ENCODE data around the gene IL4R. TPM values are rescaled to one million over a fixed set of nuclear protein-coding genes. Genes with fewer than 3 reads are reported as not detected.
A peak's percentile ranks its signal among the peaks of the same experiment; 100 is the strongest.

Gene IL4R
- total RNA-seq, 1 donor from 2014 or later, result 41.0 TPM

DNA sequence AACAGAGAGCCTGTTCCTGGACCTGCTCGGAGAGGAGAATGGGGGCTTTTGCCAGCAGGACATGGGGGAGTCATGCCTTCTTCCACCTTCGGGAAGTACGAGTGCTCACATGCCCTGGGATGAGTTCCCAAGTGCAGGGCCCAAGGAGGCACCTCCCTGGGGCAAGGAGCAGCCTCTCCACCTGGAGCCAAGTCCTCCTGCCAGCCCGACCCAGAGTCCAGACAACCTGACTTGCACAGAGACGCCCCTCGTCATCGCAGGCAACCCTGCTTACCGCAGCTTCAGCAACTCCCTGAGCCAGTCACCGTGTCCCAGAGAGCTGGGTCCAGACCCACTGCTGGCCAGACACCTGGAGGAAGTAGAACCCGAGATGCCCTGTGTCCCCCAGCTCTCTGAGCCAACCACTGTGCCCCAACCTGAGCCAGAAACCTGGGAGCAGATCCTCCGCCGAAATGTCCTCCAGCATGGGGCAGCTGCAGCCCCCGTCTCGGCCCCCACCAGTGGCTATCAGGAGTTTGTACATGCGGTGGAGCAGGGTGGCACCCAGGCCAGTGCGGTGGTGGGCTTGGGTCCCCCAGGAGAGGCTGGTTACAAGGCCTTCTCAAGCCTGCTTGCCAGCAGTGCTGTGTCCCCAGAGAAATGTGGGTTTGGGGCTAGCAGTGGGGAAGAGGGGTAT lies 48.9 kb downstream of the IL4R start:
- H3K36me3 Mint-ChIP-seq (ENCODE audit: low read depth), result peaks cover 26% of the 10 kb centered on the region
- H3K4me3 Mint-ChIP-seq (ENCODE audit: unreplicated experiment), result no peak overlapping the region
- no peak overlapping the region for H3K27ac Mint-ChIP-seq (ENCODE audit: unreplicated experiment)
- peaks cover 10% of the 10 kb centered on the region for H3K4me1 Mint-ChIP-seq (ENCODE audit: low read depth)
- TF ChIP-seq, protein P1, sequence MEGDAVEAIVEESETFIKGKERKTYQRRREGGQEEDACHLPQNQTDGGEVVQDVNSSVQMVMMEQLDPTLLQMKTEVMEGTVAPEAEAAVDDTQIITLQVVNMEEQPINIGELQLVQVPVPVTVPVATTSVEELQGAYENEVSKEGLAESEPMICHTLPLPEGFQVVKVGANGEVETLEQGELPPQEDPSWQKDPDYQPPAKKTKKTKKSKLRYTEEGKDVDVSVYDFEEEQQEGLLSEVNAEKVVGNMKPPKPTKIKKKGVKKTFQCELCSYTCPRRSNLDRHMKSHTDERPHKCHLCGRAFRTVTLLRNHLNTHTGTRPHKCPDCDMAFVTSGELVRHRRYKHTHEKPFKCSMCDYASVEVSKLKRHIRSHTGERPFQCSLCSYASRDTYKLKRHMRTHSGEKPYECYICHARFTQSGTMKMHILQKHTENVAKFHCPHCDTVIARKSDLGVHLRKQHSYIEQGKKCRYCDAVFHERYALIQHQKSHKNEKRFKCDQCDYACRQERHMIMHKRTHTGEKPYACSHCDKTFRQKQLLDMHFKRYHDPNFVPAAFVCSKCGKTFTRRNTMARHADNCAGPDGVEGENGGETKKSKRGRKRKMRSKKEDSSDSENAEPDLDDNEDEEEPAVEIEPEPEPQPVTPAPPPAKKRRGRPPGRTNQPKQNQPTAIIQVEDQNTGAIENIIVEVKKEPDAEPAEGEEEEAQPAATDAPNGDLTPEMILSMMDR (IDR thresholded peaks at IDR 0.05), result no peak
- DNase-seq (ENCODE audit: low spot score), result no peak
- no peaks in the 10 kb centered on the region for H3K9me3 Mint-ChIP-seq (ENCODE audit: low read depth)
- H3K27me3 Mint-ChIP-seq (ENCODE audit: low read depth), result no peaks in the 10 kb centered on the region

GRCh38 chr16:27363246-27363632 lies 49.5 kb downstream of the IL4R start:
- TF ChIP-seq, protein P1 (IDR thresholded peaks at IDR 0.05), result no peak
- no peak for DNase-seq (ENCODE audit: low spot score)
- no peak overlapping the region for H3K27ac Mint-ChIP-seq (ENCODE audit: unreplicated experiment)
- H3K4me1 Mint-ChIP-seq (ENCODE audit: low read depth), result peaks cover 16% of the 10 kb centered on the region
- peaks cover 24% of the 10 kb centered on the region for H3K36me3 Mint-ChIP-seq (ENCODE audit: low read depth)
- no peak overlapping the region for H3K4me3 Mint-ChIP-seq (ENCODE audit: unreplicated experiment)
- H3K27me3 Mint-ChIP-seq (ENCODE audit: low read depth), result no peaks in the 10 kb centered on the region
- H3K9me3 Mint-ChIP-seq (ENCODE audit: low read depth), result no peaks in the 10 kb centered on the region

DNA sequence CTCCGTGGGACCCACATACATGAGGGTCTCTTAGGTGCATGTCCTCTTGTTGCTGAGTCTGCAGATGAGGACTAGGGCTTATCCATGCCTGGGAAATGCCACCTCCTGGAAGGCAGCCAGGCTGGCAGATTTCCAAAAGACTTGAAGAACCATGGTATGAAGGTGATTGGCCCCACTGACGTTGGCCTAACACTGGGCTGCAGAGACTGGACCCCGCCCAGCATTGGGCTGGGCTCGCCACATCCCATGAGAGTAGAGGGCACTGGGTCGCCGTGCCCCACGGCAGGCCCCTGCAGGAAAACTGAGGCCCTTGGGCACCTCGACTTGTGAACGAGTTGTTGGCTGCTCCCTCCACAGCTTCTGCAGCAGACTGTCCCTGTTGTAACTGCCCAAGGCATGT lies 50.0 kb downstream of the IL4R start:
- TF ChIP-seq, protein P1 (IDR thresholded peaks at IDR 0.05), result no peak
- Mint-ChIP-seq H3K36me3 (ENCODE audit: low read depth) (peaks cover 23% of the 10 kb centered on the region), H3K27ac (ENCODE audit: unreplicated experiment) (no peak overlapping the region), H3K9me3 (ENCODE audit: low read depth) (no peaks in the 10 kb centered on the region), H3K4me3 (ENCODE audit: unreplicated experiment) (no peak overlapping the region), H3K27me3 (ENCODE audit: low read depth) (no peaks in the 10 kb centered on the region), H3K4me1 (ENCODE audit: low read depth) (peaks cover 18% of the 10 kb centered on the region)
- DNase-seq (ENCODE audit: low spot score), result no peak

DNA sequence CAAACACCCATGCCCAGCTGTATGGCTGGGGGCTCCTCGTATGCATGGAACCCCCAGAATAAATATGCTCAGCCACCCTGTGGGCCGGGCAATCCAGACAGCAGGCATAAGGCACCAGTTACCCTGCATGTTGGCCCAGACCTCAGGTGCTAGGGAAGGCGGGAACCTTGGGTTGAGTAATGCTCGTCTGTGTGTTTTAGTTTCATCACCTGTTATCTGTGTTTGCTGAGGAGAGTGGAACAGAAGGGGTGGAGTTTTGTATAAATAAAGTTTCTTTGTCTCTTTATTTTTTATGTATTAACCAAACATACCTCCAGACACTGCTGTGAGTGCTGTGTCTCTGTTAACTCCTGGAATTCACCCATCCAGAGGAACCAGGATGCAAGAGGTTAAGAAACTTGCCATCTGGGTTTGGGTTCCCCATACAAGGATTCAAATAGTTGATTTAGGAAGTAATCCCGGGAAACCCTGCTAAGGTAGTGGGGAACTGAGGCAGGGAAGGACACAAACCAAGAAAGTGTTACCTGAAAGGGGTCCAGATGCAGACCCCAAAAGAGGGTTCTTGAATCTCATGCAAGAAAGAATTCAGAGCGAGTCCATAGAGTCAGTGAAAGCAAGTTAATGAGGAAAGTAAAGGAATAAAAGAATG lies 50.8 kb downstream of the IL4R start:
- TF ChIP-seq, protein P1 (IDR thresholded peaks at IDR 0.05), result no peak
- Mint-ChIP-seq H3K27me3 (ENCODE audit: low read depth) (no peaks in the 10 kb centered on the region), H3K4me1 (ENCODE audit: low read depth) (peaks cover 18% of the 10 kb centered on the region), H3K9me3 (ENCODE audit: low read depth) (peaks cover 2% of the 10 kb centered on the region), H3K36me3 (ENCODE audit: low read depth) (peaks cover 17% of the 10 kb centered on the region), H3K27ac (ENCODE audit: unreplicated experiment) (peak overlapping the region; percentile 22), H3K4me3 (ENCODE audit: unreplicated experiment) (no peak overlapping the region)
- DNase-seq (ENCODE audit: low spot score), result no peak

DNA sequence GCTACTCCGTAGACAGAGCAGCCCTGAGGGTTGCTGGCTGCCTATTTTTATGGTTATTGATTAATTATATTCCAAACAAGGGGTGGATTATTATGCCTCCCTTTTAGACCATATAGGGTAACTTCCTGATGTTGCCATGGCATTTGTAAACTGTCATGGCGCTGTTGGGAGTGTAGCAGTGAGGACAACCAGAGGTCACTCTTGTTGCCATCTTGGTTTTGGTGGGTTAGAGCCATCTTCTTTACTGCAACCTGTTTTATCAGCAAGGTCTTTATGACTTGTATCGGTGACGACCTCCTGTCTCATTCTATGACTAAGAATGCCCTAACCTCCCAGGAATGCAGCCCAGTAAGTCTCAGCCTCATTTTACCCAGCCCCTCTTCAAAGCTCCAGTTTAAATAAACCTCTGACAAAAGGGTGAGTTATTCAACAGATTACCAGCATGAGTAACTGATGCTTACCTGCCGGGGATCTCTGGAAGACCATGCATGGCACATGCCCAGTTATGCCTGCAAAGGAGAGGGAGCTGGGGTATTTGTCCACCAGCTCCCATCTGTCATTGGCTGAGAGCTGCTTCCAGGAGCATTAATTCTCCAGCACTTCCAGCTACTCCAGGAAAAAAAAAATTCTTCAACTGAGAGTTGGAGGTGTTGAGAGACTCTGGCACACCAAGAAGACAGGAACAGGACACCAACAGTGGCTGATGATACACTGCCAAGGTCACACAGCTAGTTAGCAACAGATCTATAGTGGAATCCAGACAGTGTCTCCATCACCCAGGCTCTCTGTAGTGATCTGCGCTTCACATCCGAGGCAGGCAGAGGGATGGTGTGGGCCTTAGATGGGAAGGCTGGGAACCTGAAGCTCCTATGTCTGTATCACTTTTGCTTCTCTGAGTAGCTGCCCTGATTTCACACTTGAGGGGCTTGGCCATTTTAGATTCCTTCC lies 51.6 kb downstream of the IL4R start:
- Mint-ChIP-seq H3K36me3 (ENCODE audit: low read depth) (peaks cover 19% of the 10 kb centered on the region), H3K27me3 (ENCODE audit: low read depth) (no peaks in the 10 kb centered on the region), H3K4me1 (ENCODE audit: low read depth) (peaks cover 18% of the 10 kb centered on the region), H3K9me3 (ENCODE audit: low read depth) (peaks cover 8% of the 10 kb centered on the region), H3K27ac (ENCODE audit: unreplicated experiment) (no peak overlapping the region), H3K4me3 (ENCODE audit: unreplicated experiment) (no peak overlapping the region)
- DNase-seq (ENCODE audit: low spot score), result no peak
- TF ChIP-seq, protein P1 (IDR thresholded peaks at IDR 0.05), result no peak

Measured in chondrocyte (in vitro differentiated cells).